ENCODE data around the gene MACROD1.

Gene MACROD1

GRCh38 chr11:64126796-64127195 is 39.1 kb downstream of the MACROD1 start:
- in situ Hi-C loops (cut with HindIII; ENCODE audit: low sequenced_read_pairs), result no loop called here
- TF ChIP-seq CTCF (IDR thresholded peaks at IDR 0.05; ENCODE audit: low read depth, low read length), result no peak
- H3K4me3 ChIP-seq (ENCODE audit: low read depth, low read length), result no peak overlapping the region
- no peak for DNase-seq (ENCODE audit: low read depth, low spot score)

- in situ Hi-C loops (cut with HindIII; ENCODE audit: low sequenced_read_pairs), result no loop called here
- no peak for DNase-seq (ENCODE audit: low read depth, low spot score)
- no peak overlapping the region for H3K4me3 ChIP-seq (ENCODE audit: low read depth, low read length)
- TF ChIP-seq CTCF (IDR thresholded peaks at IDR 0.05; ENCODE audit: low read depth, low read length), result no peak
Observed at GRCh38 chr11:64126371-64126770, 39.5 kb downstream of the MACROD1 start.

- no peak for TF ChIP-seq CTCF (IDR thresholded peaks at IDR 0.05; ENCODE audit: low read depth, low read length)
- no peak for DNase-seq (ENCODE audit: low read depth, low spot score)
- no peak overlapping the region for H3K4me3 ChIP-seq (ENCODE audit: low read depth, low read length)
- in situ Hi-C loops (cut with HindIII; ENCODE audit: low sequenced_read_pairs), result no loop called here
Observed at GRCh38 chr11:64125676-64126075, 40.2 kb downstream of the MACROD1 start.

GRCh38 chr11:64124147-64124546 is 41.8 kb downstream of the MACROD1 start:
- no peak overlapping the region for H3K4me3 ChIP-seq (ENCODE audit: low read depth, low read length)
- no peak for DNase-seq (ENCODE audit: low read depth, low spot score)
- in situ Hi-C loops (cut with HindIII; ENCODE audit: low sequenced_read_pairs), result no loop called here
- TF ChIP-seq CTCF (IDR thresholded peaks at IDR 0.05; ENCODE audit: low read depth, low read length), result no peak

- no peak for TF ChIP-seq CTCF (IDR thresholded peaks at IDR 0.05; ENCODE audit: low read depth, low read length)
- no peak overlapping the region for H3K4me3 ChIP-seq (ENCODE audit: low read depth, low read length)
- in situ Hi-C loops (cut with HindIII; ENCODE audit: low sequenced_read_pairs), result no loop called here
- DNase-seq (ENCODE audit: low read depth, low spot score), result no peak
Observed at GRCh38 chr11:64123679-64124078, 42.2 kb downstream of the MACROD1 start.

- H3K4me3 ChIP-seq (ENCODE audit: low read depth, low read length), result no peak overlapping the region
- in situ Hi-C loops (cut with HindIII; ENCODE audit: low sequenced_read_pairs), result no loop called here
- DNase-seq (ENCODE audit: low read depth, low spot score), result no peak
- no peak for TF ChIP-seq CTCF (IDR thresholded peaks at IDR 0.05; ENCODE audit: low read depth, low read length)
Observed at GRCh38 chr11:64122411-64123410, 43.2 kb downstream of the MACROD1 start.

Data from astrocyte of the spinal cord (primary cell).